Fibroblast of lung (primary cell): Measurements from ENCODE around the gene NUP205.

ENCODE experiments used
- CTCF ChIP-seq, 2 donors: IDR thresholded peaks in 1 of 2; conservative IDR thresholded peaks in 1 of 2; 1 replicate in 1 of 2; 2 replicates in 1 of 2; pipeline ENCODE4 v1.5.1; 2011 to 2012; ENCODE audit warnings: low read length in 2 of 2, control low read depth in 1 of 2, inconsistent platforms in 1 of 2, low read depth in 1 of 2, mild to moderate bottlenecking in 1 of 2
- EZH2 ChIP-seq: IDR thresholded peaks from 2 replicates; pipeline ENCODE4 v1.5.1; 2012; ENCODE audit warnings: low read length, control low read depth, mild to moderate bottlenecking; ENCODE audit errors: missing control alignments

- TF ChIP-seq CTCF (conservative IDR thresholded peaks at IDR 0.05 in 1 of 2, IDR thresholded peaks at IDR 0.05 in 1 of 2; ENCODE audit: low read depth in 1 of 2, low read length in 2 of 2) = peak; percentile 68 to 77
- TF ChIP-seq EZH2 = no peak
Measured at GRCh38 chr7:135645296-135645904, 87.7 kb downstream of the NUP205 start.
